ENCODE results near the gene SMURF2.

- TF ChIP-seq EZH2 (IDR thresholded peaks at IDR 0.05; ENCODE audit: borderline replicate concordance, insufficient read depth, low read length, poor library complexity, severe bottlenecking) (no peak), TAF1 (IDR thresholded peaks at IDR 0.05; ENCODE audit: low read depth) (no peak), MXI1 (conservative IDR thresholded peaks at IDR 0.05; ENCODE audit: poor library complexity, severe bottlenecking) (no peak)
- TF ChIP-seq, protein P1, sequence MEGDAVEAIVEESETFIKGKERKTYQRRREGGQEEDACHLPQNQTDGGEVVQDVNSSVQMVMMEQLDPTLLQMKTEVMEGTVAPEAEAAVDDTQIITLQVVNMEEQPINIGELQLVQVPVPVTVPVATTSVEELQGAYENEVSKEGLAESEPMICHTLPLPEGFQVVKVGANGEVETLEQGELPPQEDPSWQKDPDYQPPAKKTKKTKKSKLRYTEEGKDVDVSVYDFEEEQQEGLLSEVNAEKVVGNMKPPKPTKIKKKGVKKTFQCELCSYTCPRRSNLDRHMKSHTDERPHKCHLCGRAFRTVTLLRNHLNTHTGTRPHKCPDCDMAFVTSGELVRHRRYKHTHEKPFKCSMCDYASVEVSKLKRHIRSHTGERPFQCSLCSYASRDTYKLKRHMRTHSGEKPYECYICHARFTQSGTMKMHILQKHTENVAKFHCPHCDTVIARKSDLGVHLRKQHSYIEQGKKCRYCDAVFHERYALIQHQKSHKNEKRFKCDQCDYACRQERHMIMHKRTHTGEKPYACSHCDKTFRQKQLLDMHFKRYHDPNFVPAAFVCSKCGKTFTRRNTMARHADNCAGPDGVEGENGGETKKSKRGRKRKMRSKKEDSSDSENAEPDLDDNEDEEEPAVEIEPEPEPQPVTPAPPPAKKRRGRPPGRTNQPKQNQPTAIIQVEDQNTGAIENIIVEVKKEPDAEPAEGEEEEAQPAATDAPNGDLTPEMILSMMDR (IDR thresholded peaks at IDR 0.05; ENCODE audit: poor library complexity, severe bottlenecking): no peak
Measured at GRCh38 chr17:64653985-64654355, 8.1 kb downstream of the SMURF2 start.

Measured in neural cell (in vitro differentiated cells).